ENCODE results near the gene TUBB3.

The TUBB3 gene

DNA sequence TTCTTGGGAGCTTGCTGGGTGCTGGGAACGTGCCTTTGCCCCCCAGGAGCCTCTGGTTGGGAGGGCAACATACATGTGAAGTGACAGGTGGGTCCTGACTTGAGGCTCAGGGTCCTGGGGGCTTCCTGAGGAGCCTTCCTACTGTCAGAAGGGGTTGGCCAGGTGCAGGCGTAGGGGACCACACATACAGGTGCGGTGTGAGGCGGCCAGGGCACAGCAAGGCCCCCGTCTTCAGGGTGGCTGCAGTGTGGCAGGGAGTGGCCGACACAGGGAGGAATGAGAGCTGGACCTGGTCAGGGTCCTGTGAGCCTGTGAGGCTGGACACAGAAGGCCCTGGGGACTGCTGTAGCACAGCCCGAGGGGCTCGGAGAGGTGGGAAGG is 39.1 kb upstream of the TUBB3 start:
- no peak overlapping the region for H3K4me3 ChIP-seq
- no peak overlapping the region for H3K27ac ChIP-seq
- TF ChIP-seq, protein P1, sequence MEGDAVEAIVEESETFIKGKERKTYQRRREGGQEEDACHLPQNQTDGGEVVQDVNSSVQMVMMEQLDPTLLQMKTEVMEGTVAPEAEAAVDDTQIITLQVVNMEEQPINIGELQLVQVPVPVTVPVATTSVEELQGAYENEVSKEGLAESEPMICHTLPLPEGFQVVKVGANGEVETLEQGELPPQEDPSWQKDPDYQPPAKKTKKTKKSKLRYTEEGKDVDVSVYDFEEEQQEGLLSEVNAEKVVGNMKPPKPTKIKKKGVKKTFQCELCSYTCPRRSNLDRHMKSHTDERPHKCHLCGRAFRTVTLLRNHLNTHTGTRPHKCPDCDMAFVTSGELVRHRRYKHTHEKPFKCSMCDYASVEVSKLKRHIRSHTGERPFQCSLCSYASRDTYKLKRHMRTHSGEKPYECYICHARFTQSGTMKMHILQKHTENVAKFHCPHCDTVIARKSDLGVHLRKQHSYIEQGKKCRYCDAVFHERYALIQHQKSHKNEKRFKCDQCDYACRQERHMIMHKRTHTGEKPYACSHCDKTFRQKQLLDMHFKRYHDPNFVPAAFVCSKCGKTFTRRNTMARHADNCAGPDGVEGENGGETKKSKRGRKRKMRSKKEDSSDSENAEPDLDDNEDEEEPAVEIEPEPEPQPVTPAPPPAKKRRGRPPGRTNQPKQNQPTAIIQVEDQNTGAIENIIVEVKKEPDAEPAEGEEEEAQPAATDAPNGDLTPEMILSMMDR (IDR thresholded peaks at IDR 0.05) = no peak
- no peak for DNase-seq (ENCODE audit: low spot score)

DNA sequence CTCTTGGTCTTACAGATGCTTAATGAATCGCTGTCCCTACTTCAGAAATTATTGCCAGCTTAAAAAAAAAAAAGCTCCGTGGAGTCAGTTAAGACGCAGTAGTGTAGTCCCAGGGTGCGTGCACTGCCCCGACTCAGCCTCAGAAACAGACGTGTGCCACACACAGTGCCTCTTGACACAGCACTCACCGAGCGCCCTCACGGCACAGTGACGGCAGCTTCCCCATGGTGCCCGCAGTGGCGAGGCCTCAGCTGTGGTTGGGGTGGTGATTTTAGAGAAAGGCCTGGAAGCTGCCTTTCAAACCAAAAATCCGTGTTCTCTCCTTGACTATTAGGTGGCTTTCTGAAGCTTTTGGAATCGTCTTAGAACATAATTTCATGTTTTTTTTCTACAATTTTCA is 35.9 kb upstream of the TUBB3 start:
- DNase-seq (ENCODE audit: low spot score) = no peak
- Histone ChIP-seq H3K27ac (no peak overlapping the region), H3K4me3 (no peak overlapping the region)

DNA sequence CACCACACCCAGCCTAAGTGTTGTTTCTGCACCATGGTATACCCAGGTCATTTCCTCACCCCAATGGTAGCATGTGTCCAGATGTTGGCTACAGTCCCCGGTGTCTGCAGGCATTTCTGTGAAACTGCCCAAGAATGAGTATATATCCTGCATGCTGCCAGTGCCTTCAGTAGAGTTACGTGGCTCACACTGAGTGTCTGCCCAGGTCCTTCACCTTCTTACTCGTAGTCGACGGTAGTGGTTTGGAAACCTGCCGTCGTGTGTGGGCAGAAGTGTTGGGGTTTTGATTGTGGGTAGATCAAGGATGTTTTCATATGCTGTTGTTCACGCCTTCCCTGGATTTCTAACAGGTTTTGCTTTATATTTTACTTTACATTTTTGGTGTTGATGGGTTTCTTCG is 32.9 kb upstream of the TUBB3 start:
- no peak overlapping the region for H3K27ac ChIP-seq
- TF ChIP-seq, protein P1 (IDR thresholded peaks at IDR 0.05) = no peak

More for the DNA sequence above, 35.9 kb upstream of the TUBB3 start:
- TF ChIP-seq, protein P1 (IDR thresholded peaks at IDR 0.05) = no peak

DNA sequence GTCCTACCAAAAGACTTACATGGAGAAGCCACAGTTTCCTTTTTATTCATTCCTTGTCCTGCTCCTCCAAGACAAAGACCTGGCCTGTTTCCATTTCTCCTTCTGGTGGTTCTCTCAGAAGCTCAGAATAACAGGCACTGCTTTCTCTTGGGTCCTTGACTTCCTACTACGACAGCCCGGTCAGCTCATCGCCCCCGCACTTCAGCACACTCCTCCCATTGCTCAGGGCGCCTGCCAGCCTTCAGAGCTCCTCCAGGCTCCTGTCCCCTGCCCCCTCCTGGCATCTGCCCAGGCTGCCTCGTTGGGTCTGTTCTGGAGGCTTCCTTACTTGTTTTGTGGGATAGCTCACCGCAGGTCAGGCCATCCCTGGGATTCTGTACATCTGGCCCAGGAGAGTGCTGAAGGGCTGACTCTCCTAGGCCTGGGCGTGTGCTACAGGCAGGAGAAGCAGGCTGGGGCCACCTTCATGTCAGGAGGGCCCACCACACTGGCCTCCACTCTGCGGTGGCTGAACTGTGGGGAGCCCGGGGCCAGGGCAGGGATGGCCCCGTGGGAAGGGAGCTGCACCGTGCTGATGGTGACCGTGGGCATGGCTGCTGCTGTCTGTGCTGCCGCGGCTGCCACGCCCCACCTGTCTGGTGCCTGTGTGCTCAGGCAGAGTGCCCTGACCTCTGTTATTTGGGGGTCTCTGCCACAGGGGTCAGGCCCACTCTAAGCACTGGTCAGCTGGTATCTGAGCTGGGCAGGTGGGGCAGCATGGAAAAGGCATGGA is 32.1 kb upstream of the TUBB3 start:
- Histone ChIP-seq H3K4me3 (no peak overlapping the region), H3K27ac (no peak overlapping the region)
- TF ChIP-seq, protein P1 (IDR thresholded peaks at IDR 0.05) = no peak
- no peak for DNase-seq (ENCODE audit: low spot score)

More for the DNA sequence above, 32.9 kb upstream of the TUBB3 start:
- DNase-seq (ENCODE audit: low spot score) = no peak
- H3K4me3 ChIP-seq = no peak overlapping the region

DNA sequence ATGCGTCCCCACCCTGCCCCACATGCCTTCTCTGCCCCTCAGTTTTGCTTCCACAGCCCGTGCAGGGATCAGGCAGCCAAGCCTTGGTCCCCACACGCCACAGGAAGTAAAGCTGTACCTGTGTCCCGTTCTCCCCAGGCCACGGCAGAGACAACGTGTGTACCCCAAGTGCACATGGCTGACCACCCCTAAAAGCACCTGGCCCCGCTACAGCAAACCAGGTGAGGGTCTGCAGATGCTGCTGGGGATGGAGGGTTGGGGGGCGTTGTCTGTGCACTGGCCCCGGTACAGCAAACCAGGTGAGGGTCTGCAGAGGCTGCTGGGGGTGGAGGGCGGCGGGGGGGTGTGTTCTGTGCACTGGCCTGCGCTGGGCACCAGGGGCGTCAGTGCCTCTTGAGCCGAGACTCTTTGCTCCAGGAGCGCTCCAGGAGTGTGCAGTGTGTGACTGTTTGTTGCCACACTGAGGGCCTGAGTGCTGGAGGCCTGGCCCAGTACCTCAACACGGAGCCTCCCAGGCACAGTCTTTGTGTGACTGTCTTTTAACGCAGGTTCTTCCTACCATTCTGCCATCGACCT is 31.0 kb upstream of the TUBB3 start:
- DNase-seq (ENCODE audit: low spot score) = no peak
- Histone ChIP-seq H3K4me3 (no peak overlapping the region), H3K27ac (no peak overlapping the region)
- TF ChIP-seq, protein P1 (IDR thresholded peaks at IDR 0.05) = no peak

DNA sequence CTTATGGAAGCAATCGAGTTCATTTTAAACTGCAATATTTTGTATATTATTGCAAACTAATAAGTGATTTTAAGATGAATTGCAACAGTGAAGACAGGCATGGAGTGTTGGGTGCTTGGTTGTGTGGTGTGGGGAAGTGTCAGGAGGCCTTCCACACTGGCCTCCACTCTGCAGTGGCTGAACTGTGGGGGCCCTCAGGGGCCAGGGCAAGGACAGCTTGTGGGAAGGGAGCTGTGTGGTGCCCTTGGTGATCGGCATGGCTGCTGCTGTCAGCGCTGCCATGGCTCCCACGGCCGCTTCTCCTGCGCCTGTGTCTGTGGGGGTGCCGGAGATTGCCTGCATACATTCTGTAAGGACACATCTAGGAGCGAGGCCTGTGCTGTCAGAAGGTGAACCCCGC is 30.5 kb upstream of the TUBB3 start:
- Histone ChIP-seq H3K4me3 (no peak overlapping the region), H3K27ac (no peak overlapping the region)
- no peak for DNase-seq (ENCODE audit: low spot score)
- TF ChIP-seq, protein P1 (IDR thresholded peaks at IDR 0.05) = no peak

Data from coronary artery (tissue), 2 donors.